Adrenal gland (tissue), 12 donors: ENCODE measurements around the gene STX2. TPM values are rescaled to one million over a fixed set of nuclear protein-coding genes. Genes with fewer than 3 reads are reported as not detected.
A peak's percentile ranks its signal among the peaks of the same experiment; 100 is the strongest.

Source experiments
- DNase-seq, 7 donors: peaks; one replicate each; pipeline ENCODE4 v3.0.0-alpha.2; 2019 to 2020
- H3K27ac ChIP-seq, 5 donors: fragments of 200-600 bp; sonication (generic) in 4 of 5; 1 replicate in 3 of 5; 2 replicates in 2 of 5; pipeline versions ENCODE4 v1.5.1 to v1.8.0; 2016 to 2020; ENCODE audit warnings: mild to moderate bottlenecking in 1 of 5
- H3K27me3 ChIP-seq: fragments of 200-600 bp; 2 replicates; pipeline ENCODE4 v1.8.0; 2021
- H3K36me3 ChIP-seq, 2 donors: fragments of 200-600 bp; replicated peaks in 1 of 2; 1 replicate in 1 of 2; 2 replicates in 1 of 2; pipeline versions ENCODE4 v1.5.1 to v1.8.0; 2018 to 2022
- H3K4me1 ChIP-seq, 2 donors: fragments of 200-600 bp; replicated peaks in 1 of 2; 1 replicate in 1 of 2; 2 replicates in 1 of 2; pipeline versions ENCODE4 v1.5.1 to v1.8.0; 2018 to 2021
- H3K4me3 ChIP-seq, 4 donors: fragments of 200-600 bp; sonication (generic) in 3 of 4; one replicate each; pipeline ENCODE4 v1.5.1; 2016 to 2018
- H3K9me3 ChIP-seq, 3 donors: fragments of 200-600 bp; sonication (generic) in 1 of 3; replicated peaks in 1 of 3; 1 replicate in 2 of 3; 2 replicates in 1 of 3; pipeline versions ENCODE4 v1.5.1 to v1.8.0; 2016 to 2021
- POLR2A ChIP-seq, 2 donors: fragments of 450-650 bp; IDR thresholded peaks; one replicate each; pipeline ENCODE4 v1.6.1; 2017; ENCODE audit warnings: antibody characterized with exemption in 2 of 2, mild to moderate bottlenecking in 2 of 2, moderate library complexity in 1 of 2
- WGBS, 4 donors: extraction: QIAGEN DNeasy Blood & Tissue Kit in 2 of 4; methylation state at CpG; one replicate each; pipeline versions ENCODE4 v1.1.5 to v1.1.7; 2013 to 2017; 5-methylcytosine and 5-hydroxymethylcytosine counted together
- intact Hi-C, 2 donors: fragments of 100-400 bp; cut with DNase I; formaldehyde crosslinking; loops; one replicate each; pipeline versions ENCODE4 v1.14.1 to v1.15.0; 2022 to 2023
- polyA plus RNA-seq, 3 donors: library from polyadenylated mRNA; stranded (reverse); fragments of 200-250 nt in 2 of 3; fragments of 350-450 nt in 1 of 3; fragmentation: Illumina TruSeq in 1 of 3; extraction: RNeasy Lipid Tissue Mini Kit (QIAGEN cat#74804) in 1 of 3; gene quantifications; one replicate each; pipeline ENCODE4 v1.2.3, GENCODE V29; 2013 to 2014
- small RNA-seq, 2 donors: library from RNA; depleted of rRNA; stranded (forward); fragments of <200 nt; gene quantifications; one replicate each; pipeline ENCODE3, GENCODE V24; 2016
- total RNA-seq, 9 donors: library from RNA; depleted of rRNA in 4 of 9; stranded (reverse); fragments of >200 nt in 4 of 9; fragments of 120-200 nt in 1 of 9; fragmentation: NEBNext Ultra II Directional in 1 of 9; extraction: Animal tissue kit (Norgen Biotek cat#: 25700) in 1 of 9; gene quantifications; one replicate each; pipeline versions ENCODE4 v1.1.0 to v1.2.4, GENCODE V29; 2013 to 2023
- TF ChIP-seq, protein P1 (sequence below), 6 experiments: fragments of 450-650 bp in 4 of 6; fragments of 200-600 bp in 2 of 6; sonication (generic) in 1 of 6; IDR thresholded peaks; 1 replicate in 5 of 6; 2 replicates in 1 of 6; pipeline versions ENCODE4 v1.5.1 to v1.8.0; 2016 to 2021; ENCODE audit warnings: antibody characterized with exemption in 6 of 6, mild to moderate bottlenecking in 2 of 6, moderate library complexity in 1 of 6
- donor health status: healthy with polysubstance abuse.
- donor health status: Bipolar disorder and iron deficiency.
- donor health status: DM: yes; HTN: yes; CAD: no.
- donor health status: DM: no; HTN: no; CAD: no.
- donor health status: DM: no; HTN: no; CAD: no.
- donor health status: DM: yes; HTN: yes; CAD: no.

STX2 gene
- total and polyA plus RNA-seq, 12 donors, result 8.3 to 23.8 (median 13.6) TPM

DNA sequence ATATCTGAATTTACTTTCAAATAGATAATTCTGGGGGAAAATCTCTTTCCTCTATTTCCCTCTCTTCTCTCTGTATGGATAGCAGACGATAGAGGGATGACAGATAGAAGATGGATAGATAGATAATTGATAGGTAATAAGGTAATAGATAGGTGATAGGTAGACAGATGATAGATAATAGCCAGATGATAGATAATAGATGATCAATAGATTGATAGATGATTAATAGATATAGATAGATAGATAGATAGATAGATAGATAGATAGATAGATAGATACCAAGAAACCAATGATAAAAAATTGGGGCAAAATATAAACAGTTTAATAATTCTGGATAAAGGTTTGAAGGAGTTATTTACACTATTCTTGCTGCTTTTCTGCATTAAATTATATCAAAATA lies 96.3 kb downstream of the STX2 start:
- intact Hi-C loops, result no loop called here
- TF ChIP-seq POLR2A (IDR thresholded peaks at IDR 0.05), result no peak
- TF ChIP-seq, protein P1, sequence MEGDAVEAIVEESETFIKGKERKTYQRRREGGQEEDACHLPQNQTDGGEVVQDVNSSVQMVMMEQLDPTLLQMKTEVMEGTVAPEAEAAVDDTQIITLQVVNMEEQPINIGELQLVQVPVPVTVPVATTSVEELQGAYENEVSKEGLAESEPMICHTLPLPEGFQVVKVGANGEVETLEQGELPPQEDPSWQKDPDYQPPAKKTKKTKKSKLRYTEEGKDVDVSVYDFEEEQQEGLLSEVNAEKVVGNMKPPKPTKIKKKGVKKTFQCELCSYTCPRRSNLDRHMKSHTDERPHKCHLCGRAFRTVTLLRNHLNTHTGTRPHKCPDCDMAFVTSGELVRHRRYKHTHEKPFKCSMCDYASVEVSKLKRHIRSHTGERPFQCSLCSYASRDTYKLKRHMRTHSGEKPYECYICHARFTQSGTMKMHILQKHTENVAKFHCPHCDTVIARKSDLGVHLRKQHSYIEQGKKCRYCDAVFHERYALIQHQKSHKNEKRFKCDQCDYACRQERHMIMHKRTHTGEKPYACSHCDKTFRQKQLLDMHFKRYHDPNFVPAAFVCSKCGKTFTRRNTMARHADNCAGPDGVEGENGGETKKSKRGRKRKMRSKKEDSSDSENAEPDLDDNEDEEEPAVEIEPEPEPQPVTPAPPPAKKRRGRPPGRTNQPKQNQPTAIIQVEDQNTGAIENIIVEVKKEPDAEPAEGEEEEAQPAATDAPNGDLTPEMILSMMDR (IDR thresholded peaks at IDR 0.05), result no peak
- 58 to 92% (median 70%) methylated on average over 1 of the region's 1 CpG for WGBS, 4 donors

DNA sequence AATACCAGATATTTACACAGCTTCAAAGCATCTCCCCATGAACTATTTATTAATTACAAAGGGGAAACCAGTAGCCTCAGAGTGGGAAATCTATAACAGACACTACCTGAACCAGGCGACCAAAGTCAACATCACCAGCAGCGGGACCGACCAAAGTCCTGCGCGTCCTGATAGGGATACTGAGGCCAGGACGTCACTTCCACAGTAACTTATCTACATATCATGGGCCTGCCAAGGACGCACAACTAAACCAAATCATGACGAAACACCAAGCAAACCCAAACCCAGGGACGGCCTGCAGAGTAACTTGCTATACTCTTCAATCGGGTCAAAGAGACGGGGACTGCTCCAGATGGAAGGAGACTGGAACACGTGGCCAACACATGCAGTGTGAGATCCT lies 96.9 kb downstream of the STX2 start:
- H3K4me1 ChIP-seq, result no peaks in the 10 kb centered on the region
- 82 to 90% (median 83%) methylated on average over 7 to 12 of the region's 12 CpGs for WGBS, 4 donors
- TF ChIP-seq, protein P1 (IDR thresholded peaks at IDR 0.05), result no peak
- TF ChIP-seq POLR2A (IDR thresholded peaks at IDR 0.05), result no peak
- no peaks in the 10 kb centered on the region for H3K36me3 ChIP-seq
- intact Hi-C loops, result no loop called here
- H3K4me3 ChIP-seq, result no peak overlapping the region
- peak in 1 of 7 donors; percentile 34 for DNase-seq
- no peaks in the 10 kb centered on the region for H3K9me3 ChIP-seq
- no peak overlapping the region for H3K27ac ChIP-seq
- peaks cover 10% of the 10 kb centered on the region for H3K27me3 ChIP-seq

More for the DNA sequence above, 96.3 kb downstream of the STX2 start:
- Histone ChIP-seq H3K36me3 (no peaks in the 10 kb centered on the region), H3K27ac (no peak overlapping the region), H3K9me3 (no peaks in the 10 kb centered on the region), H3K4me3 (no peak overlapping the region), H3K27me3 (peaks cover 10% of the 10 kb centered on the region), H3K4me1 (no peaks in the 10 kb centered on the region)
- no peak for DNase-seq

Small RNAs within 50 kb of the gene (small RNA-seq; reads per million reads assigned to genes)
- 0 to 0.08 reads per million in 2 donors for gene RNU6-1077P

Other genes with a start within 250 kb of the STX2 start
- 10 to 100 TPM in 2 of 9 donors, 1 to 10 TPM in 3, under 1 TPM in 2, not detected in 2; 0.18 to 23.9 (median 5.3) TPM for gene RIMBP2, start 123.0 kb downstream of the STX2 start, total RNA-seq
- 10 to 100 TPM in 2 of 3 donors, 1 to 10 TPM in 1; 2.8 to 15.7 (median 11.7) TPM for gene RIMBP2, start 123.0 kb downstream of the STX2 start, polyA plus RNA-seq
- 100 to 1,000 TPM in 8 of 9 donors, 10 to 100 TPM in 1; 82.4 to 897 (median 369) TPM for gene RAN, start 32.8 kb upstream of the STX2 start, total RNA-seq
- 1,000 to 10,000 TPM in 1 of 3 donors, 100 to 1,000 TPM in 2; 105 to 1,192 (median 145) TPM for gene RAN, start 32.8 kb upstream of the STX2 start, polyA plus RNA-seq
- 1 to 10 TPM in 8 of 9 donors, under 1 TPM in 1; 0.87 to 6.0 (median 1.3) TPM for gene ADGRD1, start 114.7 kb upstream of the STX2 start, total RNA-seq
- 1 to 10 TPM; 1.4 to 2.8 (median 1.8) TPM for gene ADGRD1, start 114.7 kb upstream of the STX2 start, polyA plus RNA-seq